HG03060 (cell line): ENCODE data around the gene MAOA.

Source experiments
- ATAC-seq: cut with Tn5 transposase; IDR thresholded peaks from one replicate; pipeline ENCODE4 v1.9.1; 2021; ENCODE audit warnings: low read depth, moderate number of reproducible peaks; ENCODE audit not compliant: unreplicated experiment

The MAOA gene

GRCh38 chrX:43745938-43746721, 90.0 kb downstream of the MAOA start:
- no peak for ATAC-seq

DNA sequence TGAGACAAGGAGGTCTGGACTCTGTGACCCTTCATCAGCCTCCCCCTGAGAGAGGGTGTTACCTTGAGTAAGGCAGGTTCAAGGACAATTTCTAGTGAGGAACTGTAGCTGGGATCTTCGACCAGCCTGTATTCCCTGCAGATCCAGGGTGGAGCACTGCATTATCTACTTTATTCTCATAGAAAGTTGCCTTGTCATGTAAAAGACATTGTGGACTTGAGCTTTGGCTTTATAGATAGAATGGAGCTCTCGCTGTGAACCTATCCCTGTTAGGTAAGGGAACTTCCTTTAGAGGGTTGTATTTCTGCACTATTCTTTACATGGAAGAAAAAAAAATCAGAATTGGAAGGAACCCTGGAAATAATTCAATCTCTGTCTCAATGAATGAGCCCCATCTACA, 91.4 kb downstream of the MAOA start:
- ATAC-seq = no peak

DNA sequence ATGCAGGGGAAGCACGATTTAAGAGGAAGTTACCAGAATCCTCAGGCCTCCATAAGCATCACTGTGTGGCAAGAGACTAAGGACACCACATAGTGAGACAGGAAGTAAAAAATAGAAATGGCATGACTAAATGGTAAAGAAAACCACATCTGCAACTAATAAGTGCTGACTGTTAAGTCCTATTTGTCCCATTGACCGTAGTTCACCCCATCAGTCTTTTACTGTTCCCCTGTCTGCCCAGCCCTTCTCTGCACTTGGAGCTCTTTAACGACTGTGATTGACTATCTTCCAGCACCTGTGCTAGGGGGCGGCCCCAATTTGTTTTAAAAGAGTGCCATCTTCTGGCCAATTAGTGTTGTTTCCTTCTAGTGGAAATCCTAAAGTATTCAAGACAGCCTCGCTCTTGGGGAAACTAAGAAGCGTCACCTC, 94.2 kb downstream of the MAOA start:
- no peak for ATAC-seq

GRCh38 chrX:43753637-43754036, 97.5 kb downstream of the MAOA start:
- no peak for ATAC-seq

DNA sequence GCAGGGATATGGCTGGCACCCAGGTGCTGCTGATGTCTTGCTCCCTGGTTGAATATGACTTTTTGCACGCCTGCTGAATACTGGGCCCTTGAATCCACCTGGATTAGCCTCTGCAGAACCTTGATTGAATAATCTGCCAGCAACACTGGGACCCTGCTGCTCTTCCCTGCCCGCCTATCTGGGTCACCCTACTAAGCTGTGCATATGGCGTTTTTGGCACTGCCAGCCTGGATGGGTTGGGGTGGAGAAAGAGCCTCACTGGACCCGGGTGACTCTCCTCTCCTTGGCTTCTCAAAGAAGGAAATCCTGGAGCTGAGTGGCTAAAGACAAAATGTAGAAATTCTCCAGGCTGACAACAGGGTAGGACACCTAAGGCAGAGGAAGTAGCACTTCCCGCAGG, 100.0 kb downstream of the MAOA start:
- no peak for ATAC-seq

DNA sequence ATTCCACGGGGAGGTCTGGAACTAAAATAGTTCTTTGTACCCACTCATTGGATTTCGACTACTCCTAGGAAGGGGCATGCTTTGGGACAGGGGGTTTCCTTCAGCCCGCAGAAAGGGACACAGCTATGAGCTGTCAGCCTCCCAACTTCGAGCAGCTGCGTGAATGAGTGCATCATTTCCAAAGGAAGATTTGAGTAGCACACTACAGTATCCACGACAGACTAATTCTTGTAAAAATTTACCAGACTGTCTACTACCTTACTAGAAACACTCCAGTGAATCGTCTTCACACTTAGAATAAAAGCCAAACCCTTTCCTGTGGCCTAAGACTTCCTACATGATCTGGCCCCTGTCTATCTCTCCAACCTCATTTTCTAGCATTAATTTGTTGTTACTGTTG, 101.9 kb downstream of the MAOA start:
- ATAC-seq = no peak

DNA sequence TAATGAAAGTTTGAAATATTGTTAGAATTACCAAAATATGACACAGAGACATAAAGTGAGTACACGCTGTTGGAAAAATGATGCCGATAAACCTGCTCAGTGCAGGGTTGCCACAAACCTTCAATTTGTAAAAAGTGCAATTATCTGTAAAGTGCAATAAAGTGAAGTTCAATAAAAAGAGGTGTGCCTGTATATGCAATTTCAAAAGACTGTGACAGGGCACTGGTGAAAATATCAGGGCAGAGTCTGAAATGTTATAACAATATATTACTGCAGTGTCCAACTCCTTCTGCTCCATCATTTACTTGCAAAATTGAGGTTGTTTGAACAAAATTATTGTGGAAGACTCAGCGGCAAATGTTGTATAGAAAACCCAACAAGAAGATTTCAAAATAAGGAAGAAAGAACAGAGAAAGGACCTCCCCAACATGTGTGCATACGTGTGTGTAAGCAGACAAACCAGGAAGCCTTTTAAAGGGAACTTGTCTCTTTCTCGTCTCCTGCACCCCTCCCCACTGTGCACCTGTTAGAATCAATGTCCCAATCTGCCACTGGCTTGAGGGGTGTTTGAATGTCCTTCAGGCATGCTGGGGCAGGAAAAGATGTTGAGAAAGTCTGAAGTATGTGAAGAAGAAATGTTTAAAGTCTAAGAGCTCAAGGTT, 130.0 kb downstream of the MAOA start:
- no peak for ATAC-seq
